ENCODE data around the gene SLC27A3.

- TF ChIP-seq CTCF (IDR thresholded peaks at IDR 0.05) (no peak), POLR2AphosphoS5 (IDR thresholded peaks at IDR 0.05) (no peak)
These were observed 4.8 kb downstream of the SLC27A3 start for GRCh38 chr1:153779781-153780541.
